ENCODE measurements around the gene FHIT. TPM values are rescaled to one million over a fixed set of nuclear protein-coding genes. Genes with fewer than 3 reads are reported as not detected.

FHIT gene
- total RNA-seq, 4 donors from 2014 or later: 4.4 to 10.6 (median 8.4) TPM

GRCh38 chr3:60276615-60277014 lies 974.6 kb downstream of the FHIT start:
- no peak for TF ChIP-seq CTCF (IDR thresholded peaks at IDR 0.05; ENCODE audit: low read depth)

GRCh38 chr3:60274646-60275045 lies 976.6 kb downstream of the FHIT start:
- no peak for TF ChIP-seq CTCF (IDR thresholded peaks at IDR 0.05; ENCODE audit: low read depth)

- TF ChIP-seq CTCF (IDR thresholded peaks at IDR 0.05; ENCODE audit: low read depth): no peak
Measured at GRCh38 chr3:60274098-60274497, 977.2 kb downstream of the FHIT start.

- no peak for TF ChIP-seq CTCF (IDR thresholded peaks at IDR 0.05; ENCODE audit: low read depth)
Measured at GRCh38 chr3:60269829-60270266, 981.4 kb downstream of the FHIT start.

GRCh38 chr3:60269377-60269776 lies 981.9 kb downstream of the FHIT start:
- no peak for TF ChIP-seq CTCF (IDR thresholded peaks at IDR 0.05; ENCODE audit: low read depth)

GRCh38 chr3:60268123-60268522 lies 983.1 kb downstream of the FHIT start:
- TF ChIP-seq CTCF (IDR thresholded peaks at IDR 0.05; ENCODE audit: low read depth): no peak

- no peak for TF ChIP-seq CTCF (IDR thresholded peaks at IDR 0.05; ENCODE audit: low read depth)
Measured at GRCh38 chr3:60266444-60266843, 984.8 kb downstream of the FHIT start.

Measured in subcutaneous adipose tissue (tissue), 4 donors.